ENCODE results near the gene PLAC8L1. TPM values are rescaled to one million over a fixed set of nuclear protein-coding genes. Genes with fewer than 3 reads are reported as not detected.
"Not testable (repeated sequence)": the region's sequence is repeated elsewhere in the genome, so short reads cannot be mapped to it uniquely, and the experiment has no call there.

The PLAC8L1 gene, protein sequence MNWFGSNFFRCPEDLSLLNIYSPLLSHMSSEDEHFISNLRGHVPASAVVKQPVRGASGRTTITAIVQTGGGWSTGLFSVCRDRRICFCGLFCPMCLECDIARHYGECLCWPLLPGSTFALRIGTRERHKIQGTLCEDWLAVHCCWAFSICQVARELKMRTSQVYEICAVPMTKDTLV
- under 1 TPM; 0.57 to 1.00 (median 0.94) TPM for polyA plus RNA-seq (ENCODE audit: insufficient read length in 4 of 4)

DNA sequence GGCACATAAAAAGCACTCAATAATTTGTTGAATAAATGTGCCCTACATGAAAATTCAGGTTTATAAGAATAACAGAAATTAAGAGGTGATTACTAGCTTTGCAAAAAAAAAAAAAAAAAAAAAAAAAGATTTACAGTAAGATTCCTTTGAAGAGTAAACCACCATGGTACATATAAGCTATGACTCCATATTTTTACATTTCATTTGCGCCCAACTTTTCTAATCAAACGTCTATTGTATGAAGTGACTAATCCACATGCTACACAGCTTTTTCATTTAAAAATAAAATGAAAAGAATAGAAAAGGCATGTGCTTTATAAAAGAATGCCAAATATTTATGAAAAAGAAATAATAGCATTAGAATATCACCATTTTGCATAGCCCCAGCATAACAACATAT lies at the start of gene PLAC8L1:
PLAC8L1 (minus strand) TSS at position 101 of the 400 bp plus-strand sequence. CDS start 1,266 bp downstream, outside the sequence.
- no peak for DNase-seq (ENCODE audit: low read depth in 4 of 4, low spot score in 3 of 4)

- DNase-seq (ENCODE audit: low read depth in 4 of 4, low spot score in 3 of 4) = no peak
Observed at GRCh38 chr5:146151970-146152369, 46.6 kb upstream of the PLAC8L1 start.

GRCh38 chr5:146137967-146138403 lies 32.6 kb upstream of the PLAC8L1 start:
- no peak for DNase-seq (ENCODE audit: low read depth in 4 of 4, low spot score in 3 of 4)

- DNase-seq (ENCODE audit: low read depth in 4 of 4, low spot score in 3 of 4) = peak in 3 of 4 donors; percentile 4 to 24 (median 13)
Observed at GRCh38 chr5:146130440-146131045, 25.2 kb upstream of the PLAC8L1 start.

DNA sequence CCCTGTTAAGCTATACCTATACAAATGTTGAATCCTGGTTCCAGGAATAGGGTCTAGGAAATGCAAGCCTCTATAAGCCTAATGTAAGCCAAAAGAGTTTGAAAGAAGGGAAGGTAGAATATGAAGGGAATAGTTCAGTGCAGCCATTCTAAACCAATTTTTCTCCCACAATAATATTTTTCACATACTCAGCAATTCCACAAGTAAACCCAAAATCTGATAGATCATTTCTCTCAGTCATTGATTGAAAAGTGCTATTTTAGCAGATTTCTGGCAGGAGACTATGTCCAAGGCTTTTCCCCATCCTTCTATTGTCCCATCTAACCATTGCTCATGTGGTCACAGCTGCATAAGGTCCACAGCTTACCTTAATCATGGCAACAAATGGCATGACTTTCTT lies 20.7 kb upstream of the PLAC8L1 start:
- DNase-seq (ENCODE audit: low read depth in 4 of 4, low spot score in 3 of 4) = no peak

- no peak for DNase-seq (ENCODE audit: low read depth in 4 of 4, low spot score in 3 of 4)
Observed at GRCh38 chr5:146124580-146124979, 19.2 kb upstream of the PLAC8L1 start.

GRCh38 chr5:146121451-146121850 lies 16.1 kb upstream of the PLAC8L1 start:
- DNase-seq (ENCODE audit: low read depth in 4 of 4, low spot score in 3 of 4) = not testable (repeated sequence)

DNA sequence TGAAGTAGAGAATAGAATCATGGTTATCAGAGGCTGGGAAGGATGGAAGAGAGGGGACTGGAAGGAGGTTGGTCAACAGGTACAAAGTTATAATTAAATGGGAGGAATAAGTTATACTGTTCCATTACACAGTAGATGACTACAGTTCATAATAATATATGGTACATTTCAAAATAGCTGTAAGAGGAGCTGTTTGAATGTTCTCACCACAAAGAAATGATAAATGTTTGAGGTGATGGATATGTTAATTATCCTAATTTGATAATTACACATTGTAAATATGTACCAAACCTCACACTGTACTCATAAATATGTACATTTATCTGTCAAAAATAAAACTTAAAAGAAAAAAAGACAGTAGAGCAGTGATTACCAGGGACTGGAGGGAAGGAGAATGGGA lies 12.9 kb upstream of the PLAC8L1 start:
- DNase-seq (ENCODE audit: low read depth in 4 of 4, low spot score in 3 of 4) = no peak

DNA sequence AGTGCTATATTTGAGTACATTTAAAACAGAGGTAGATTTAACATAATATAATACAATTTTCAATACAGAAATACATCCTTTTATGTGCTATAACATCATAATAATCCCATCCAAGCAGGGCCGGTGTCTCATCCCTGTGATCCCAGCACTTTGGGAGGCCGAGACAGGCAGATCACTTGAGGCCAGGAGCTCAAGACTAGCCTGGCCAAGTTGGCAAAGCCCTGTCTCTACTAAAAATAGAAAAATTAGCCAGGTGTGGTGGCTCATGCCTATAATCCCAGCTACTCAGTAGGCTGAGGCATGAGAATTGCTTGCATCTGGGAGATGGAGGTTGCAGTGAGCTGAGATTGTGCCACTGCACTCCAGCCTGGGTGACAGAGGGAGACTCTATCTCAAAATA lies 11.8 kb upstream of the PLAC8L1 start:
- not testable (repeated sequence) for DNase-seq (ENCODE audit: low read depth in 4 of 4, low spot score in 3 of 4)

DNA sequence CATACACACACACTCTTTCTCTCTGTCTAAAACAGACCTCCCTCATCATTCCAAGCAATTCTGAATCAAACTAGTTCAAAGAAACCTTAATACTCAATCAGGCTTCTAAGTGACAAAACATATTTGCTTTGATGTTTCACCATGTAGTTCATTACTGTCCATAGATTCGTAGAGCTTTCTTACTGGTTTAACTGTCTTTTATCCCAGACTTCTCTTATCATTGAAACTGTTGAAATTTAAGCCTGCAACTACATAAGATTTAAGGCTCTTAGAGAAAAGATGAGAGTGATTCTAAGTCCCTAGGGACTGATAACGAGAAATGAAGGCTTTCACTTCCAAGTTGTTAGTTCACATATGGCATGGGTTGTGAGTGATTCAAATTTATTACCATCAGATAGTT lies 11.0 kb upstream of the PLAC8L1 start:
- DNase-seq (ENCODE audit: low read depth in 4 of 4, low spot score in 3 of 4) = peak in 1 of 4 donors; percentile 12

DNA sequence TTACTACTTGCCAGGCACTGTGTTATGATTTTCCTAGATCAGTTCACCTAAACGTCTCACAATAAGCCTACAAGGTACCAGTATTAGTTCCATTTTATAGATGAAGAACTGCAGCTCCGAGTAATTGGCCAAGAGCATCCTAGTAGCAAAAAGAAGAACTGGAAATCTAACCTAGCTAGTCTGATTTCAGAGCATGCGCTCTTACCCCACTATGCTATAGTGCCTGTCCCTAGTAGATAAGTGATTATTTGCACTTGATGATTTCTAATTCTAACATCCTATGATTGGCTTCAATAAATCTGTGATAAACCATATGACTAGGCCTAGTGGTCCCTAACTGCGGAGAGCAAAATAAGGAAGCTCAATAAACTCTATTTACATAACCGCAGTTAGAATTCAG lies 7.1 kb upstream of the PLAC8L1 start:
- DNase-seq (ENCODE audit: low read depth in 4 of 4, low spot score in 3 of 4) = no peak

DNA sequence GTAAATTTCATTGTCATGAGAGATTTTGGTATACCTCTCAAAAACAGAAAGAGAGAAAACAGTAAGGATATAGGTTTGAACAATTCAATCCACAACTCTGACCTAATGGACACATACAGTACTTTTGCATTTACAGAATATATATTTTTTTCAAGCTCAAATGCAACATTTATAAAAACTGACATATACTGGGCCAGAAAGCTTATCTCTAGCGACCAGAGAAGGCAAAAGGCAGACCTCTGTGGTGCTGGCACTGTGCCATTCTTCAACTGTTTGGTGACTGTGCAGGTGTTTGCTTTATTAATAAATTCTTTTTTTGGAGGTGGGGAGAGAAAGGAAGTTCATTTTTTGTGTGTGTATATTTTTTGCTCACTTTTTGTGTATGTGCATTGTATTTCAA lies 6.0 kb upstream of the PLAC8L1 start:
- no peak for DNase-seq (ENCODE audit: low read depth in 4 of 4, low spot score in 3 of 4)

- DNase-seq (ENCODE audit: low read depth in 4 of 4, low spot score in 3 of 4) = no peak
Observed at GRCh38 chr5:146109379-146109778, 4.0 kb upstream of the PLAC8L1 start.

GRCh38 chr5:146108870-146109269 lies 3.5 kb upstream of the PLAC8L1 start:
- not testable (repeated sequence) for DNase-seq (ENCODE audit: low read depth in 4 of 4, low spot score in 3 of 4)

DNA sequence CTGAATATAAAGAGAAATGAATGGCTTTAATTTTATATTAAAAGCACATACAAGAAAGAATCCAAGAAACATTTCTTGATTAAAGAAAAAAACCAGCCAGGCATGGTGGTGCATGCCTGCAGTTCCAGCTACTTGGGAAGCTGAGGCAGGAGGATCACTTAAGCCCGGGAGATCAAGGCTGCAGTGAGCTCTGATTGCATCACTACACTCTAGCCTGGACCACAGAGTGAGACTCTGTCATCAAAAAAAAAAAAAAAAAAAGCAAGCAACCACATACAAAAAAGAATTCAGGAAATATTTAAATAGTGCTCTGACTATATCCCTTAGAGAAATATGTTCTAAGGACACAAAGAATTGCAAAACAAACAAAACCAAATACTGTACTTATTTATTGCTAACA lies 2.5 kb upstream of the PLAC8L1 start:
- DNase-seq (ENCODE audit: low read depth in 4 of 4, low spot score in 3 of 4) = no peak

DNA sequence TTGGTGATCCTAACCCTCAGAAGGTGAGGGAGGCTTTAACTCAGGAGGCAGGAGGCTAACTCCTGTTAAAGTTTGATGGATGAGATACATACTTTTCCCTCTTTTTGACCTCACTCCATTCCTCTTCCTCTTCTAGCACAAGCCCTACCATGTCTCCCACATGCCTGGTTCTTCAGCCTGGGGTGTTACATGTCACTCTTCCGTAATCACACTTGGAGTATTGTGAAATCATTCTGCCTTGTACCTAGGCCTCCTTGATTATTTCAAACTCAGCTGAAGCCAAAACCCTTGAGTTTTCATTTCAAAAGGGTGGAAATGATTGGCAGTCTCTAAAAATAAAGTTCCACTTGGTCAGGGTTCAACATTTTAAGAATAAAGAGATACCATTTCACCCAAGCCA lies 1.8 kb downstream of the PLAC8L1 start:
- DNase-seq (ENCODE audit: low read depth in 4 of 4, low spot score in 3 of 4) = no peak

DNA sequence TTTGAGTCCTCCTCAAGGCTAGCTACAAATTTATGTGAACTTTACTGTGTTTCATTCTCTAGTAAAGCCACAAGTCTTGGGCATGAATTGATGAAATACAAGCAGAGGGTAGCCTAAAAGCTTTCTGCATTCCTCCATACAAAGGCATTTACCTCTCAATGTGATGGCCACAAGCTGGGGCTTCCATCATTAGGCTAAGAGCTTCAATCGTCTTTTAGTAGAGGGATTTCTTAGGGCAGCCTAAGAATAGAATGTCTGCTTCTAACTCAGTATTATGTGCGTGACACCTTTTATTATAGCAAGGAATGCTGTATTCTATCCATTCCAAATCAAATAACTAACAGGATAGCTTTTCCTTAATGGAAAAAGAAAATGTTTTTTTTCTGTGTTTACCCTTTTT lies 3.7 kb downstream of the PLAC8L1 start:
- DNase-seq (ENCODE audit: low read depth in 4 of 4, low spot score in 3 of 4) = no peak

DNA sequence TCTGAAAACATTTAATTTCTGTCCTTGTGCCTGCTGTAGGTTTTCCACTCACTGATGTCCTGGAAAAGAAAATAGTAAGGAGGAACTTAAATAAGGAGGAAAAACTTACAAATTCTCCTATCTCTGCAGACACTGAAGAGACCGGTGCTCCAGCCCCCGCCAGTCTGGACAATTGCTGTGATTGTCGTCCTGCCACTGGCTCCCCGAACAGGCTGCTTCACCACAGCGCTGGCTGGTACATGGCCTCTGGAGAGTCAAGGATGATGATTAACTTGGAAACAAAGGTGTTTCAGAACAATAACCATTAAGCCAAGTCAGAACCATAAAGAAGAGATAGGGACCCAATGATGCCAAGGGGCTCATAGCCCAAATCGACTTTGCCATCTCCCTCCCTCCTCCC lies 7.3 kb downstream of the PLAC8L1 start:
- no peak for DNase-seq (ENCODE audit: low read depth in 4 of 4, low spot score in 3 of 4)

- DNase-seq (ENCODE audit: low read depth in 4 of 4, low spot score in 3 of 4) = no peak
Observed at GRCh38 chr5:146091881-146092280, 13.5 kb downstream of the PLAC8L1 start.

- no peak for DNase-seq (ENCODE audit: low read depth in 4 of 4, low spot score in 3 of 4)
Observed at GRCh38 chr5:146089287-146089686, 16.1 kb downstream of the PLAC8L1 start.

DNA sequence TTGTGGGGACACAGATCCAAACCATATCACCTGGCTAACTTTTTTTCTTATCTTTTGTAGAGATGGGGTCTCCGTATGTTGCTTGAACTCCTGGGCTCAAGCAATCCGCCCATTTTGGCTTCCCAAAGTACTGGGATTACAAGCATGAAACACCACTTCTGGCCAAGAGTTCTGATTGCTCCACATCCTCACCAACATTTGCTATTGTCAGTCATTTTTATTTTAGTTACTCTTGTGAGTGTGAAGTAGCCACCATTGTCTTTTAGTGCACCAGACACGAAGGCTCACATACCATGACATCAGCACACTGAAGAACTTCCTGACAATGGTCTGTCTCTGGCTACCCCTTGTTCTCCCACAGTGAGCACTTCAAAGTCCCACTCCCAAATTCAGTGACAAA lies 17.3 kb downstream of the PLAC8L1 start:
- no peak for DNase-seq (ENCODE audit: low read depth in 4 of 4, low spot score in 3 of 4)

DNA sequence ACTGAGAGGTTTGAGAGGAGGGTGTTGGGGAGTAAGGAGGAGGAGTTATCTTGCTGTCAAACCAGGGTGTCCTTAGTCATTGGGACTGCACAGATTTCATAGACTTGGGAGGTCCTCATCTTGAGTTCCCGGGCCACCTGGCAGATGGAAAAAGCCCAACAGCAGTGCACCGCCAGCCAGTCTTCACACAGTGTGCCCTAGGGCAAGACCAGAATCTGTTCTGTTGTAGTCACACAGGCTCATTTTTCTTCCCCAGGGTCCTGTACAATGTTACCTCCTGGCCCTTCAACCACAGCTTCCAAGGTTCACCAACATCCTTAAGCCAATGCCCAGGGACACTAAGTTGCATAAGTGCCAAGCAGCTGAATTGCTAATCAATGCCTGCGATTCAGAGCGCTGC lies 21.0 kb downstream of the PLAC8L1 start:
- DNase-seq (ENCODE audit: low read depth in 4 of 4, low spot score in 3 of 4) = no peak

GRCh38 chr5:146082798-146083197 lies 22.6 kb downstream of the PLAC8L1 start:
- no peak for DNase-seq (ENCODE audit: low read depth in 4 of 4, low spot score in 3 of 4)

Measured in right renal pelvis (tissue), 4 donors.